ENCODE results near the gene ANKDD1A. TPM values are rescaled to one million over a fixed set of nuclear protein-coding genes. Genes with fewer than 3 reads are reported as not detected.

ANKDD1A gene
- total RNA-seq, 1 donor from 2014 or later: 1.6 TPM

DNA sequence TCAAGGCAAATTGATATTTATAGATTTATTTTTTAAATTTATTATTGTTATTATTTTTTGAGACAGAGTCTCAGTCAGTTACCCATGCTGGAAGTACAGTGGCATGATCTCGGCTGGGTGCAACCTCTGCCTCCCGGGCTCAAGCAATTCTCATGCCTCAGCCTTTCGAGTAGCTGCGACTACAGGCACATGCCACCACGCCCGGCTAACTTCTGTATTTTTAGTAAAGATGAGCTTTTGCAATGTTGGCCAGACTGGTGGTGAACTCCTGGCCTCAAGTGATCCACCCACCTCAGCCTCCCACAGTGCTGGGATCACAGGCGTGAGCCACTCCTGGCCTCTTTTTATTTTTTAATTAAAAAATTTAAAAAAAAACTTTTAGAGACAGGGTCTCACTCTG is 59.0 kb downstream of the ANKDD1A start:
- ATAC-seq: no peak

DNA sequence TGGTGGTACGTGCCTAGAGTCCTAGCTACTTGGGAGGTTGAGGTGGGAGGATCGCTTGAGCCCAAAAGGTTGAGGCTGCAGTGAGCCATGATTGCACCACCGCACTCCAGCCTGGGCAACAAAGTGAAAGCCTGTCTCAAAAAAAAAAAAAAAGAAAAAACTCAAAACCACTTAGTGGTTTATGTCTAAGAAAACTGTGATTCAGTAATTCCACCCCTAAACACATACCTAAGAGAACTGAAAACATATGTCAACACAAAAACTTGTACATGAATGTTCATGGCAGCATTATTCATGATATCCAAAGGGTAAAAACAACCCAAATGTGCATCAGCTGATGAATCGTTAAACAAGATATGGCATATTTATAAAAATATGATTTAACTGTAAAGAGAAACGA is 63.7 kb downstream of the ANKDD1A start:
- no peak for ATAC-seq

DNA sequence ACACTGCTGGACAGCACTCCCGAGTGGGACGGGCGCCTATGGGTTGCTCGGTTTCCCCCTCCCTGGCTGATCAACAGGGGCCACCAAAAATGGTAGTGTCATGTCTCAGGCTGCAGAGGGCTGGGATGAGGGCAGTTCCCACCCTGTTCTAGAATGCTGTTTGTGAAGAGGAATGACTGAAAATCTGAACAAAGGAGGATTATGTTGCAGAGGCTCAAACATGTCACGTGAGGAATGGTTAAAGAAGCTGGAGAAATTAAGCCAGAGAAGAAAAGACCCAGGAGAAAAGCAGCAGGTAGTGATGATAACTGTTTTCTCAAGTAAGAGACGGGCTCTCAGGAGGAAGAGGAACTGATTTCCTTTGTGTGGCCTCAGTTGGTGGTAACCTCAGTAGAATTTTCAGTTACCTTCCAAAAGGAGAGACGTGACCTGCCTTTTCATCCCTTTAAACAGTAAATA is 67.6 kb downstream of the ANKDD1A start:
- ATAC-seq: no peak

DNA sequence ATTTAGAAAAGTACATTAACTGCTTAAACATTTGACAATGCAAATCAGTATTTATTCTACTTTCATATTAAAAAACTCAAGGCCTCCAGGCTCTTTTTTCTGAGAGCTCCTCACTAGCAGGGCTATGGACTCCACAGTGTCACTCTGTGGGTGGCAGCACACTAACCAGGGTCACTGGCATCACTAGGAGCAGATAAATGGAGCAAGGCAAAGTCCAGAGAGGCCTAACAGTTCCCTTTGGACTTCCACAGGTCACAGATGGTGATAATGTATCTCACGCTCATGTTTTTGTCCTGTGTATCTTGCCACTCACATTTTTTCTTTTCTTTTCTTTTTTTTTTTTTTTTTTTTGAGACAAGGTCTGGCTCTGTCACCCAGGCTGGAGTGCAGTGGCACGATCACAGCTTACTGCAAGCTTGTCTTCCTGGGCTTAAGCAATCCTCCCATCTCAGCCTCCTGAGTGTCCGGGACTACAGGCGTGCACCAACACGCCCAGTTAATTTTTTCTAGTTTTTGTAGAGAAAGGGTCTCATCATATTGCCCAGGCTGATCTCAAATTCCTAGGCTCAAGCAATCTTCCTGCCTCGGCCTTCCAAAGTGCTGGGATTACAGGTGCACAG is 70.2 kb downstream of the ANKDD1A start:
- ATAC-seq: no peak

DNA sequence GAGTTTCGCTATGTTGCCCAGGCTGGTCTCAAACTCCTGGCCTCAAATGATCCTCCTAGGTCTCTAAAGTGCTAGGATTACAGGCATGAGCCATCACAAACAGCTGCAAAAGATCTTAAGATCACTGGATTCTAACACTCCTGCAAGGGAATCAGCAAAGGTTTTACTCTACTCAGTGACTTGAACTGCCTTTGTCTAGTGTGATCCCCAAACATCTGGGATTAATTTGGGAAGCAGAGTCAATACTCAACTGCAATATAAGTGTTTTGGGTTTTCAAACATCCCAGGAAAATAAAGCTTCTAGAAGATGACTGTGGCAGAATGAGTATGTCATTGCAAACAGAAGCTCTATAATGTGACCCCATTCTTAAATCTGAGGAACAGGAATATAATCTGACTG is 70.8 kb downstream of the ANKDD1A start:
- ATAC-seq: no peak

DNA sequence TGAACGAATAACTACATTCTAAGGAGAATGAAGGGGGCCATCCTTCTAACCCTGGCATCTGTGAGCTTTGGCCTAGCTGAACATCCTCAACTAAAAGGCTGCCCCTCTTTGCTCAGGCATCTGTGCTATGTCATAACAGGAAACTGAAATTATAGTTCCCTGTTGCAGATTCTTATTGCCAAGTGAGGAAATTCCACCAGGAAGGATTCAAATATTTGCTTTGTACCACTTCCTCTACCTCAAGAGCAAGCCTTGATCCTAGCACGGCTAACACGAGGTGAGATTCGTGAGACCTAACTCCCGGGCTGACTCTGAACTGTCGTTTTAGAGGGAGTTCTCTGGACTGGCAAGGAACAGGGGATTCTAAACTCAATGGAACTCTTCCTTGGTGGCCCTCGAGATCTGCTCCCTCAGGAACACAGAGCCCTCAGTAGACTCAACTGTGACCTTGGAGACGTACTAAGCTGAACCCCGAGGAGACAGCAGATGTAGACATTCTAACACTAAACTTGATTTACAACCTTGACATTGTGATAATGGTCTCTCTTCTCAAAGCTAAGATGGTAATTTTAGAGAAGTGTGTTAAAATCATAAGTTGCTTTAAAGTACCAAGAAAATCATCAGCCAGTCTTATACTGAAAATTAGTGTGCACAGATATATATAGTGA is 73.8 kb downstream of the ANKDD1A start:
- no peak for ATAC-seq

DNA sequence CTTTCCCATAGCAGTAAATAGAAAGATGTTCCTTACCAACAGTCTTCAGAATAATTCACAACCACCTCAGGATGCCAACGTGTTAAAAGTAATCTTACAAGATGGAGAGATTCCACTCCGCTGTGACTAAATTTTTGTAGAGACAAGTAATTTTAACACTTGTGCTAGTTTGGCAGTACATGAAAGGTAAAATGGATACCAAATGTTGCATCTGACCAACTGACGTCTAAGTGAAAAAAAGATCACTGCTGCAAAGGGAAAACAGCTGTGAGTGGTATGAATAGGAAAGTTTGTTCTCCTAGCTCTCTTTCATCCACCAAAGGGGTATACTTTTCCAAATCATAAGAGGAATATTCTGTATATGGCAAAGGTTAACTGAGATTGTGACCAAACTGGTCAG is 75.4 kb downstream of the ANKDD1A start:
- no peak for ATAC-seq

DNA sequence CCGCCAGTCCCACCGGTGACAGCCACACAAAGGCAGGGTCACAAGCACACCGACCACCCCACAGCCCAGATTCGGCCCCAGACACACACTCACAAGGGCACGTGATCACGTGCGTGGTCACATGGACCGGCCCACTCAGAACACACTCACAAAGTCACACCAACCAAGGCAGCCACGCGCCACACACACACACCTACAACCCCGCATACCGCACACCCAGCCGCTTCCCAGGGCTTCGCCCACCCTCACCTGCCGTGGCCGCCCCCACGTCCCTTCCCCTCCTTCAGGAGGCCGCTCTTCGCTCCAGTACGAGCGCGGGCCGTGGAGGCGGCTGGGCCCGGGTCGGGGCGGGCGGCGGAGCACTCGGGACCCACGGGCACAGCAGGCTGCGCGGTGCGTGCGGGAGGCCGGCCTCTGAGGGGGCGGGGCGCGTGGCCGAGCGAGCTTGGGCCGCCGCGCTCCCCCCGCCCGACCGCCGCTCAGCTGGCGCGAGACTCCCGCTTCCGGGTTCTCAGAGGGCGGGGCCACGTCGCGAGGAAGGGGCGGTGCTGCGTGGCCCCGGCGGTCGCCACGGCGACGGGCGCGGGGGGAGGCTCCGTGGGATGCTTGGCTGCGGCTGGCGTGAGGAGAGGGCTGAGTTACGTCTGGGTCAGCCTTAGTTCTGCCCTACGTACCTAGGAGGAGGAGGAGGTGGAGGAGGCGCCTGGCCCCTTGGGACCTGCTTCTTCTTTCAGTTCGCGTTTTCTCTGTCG is 77.9 kb downstream of the ANKDD1A start, which contains the start of gene SPG21:
Gene SPG21, minus strand, starts transcription at position 499 of the 752 bp plus-strand sequence. CDS start 6,345 bp downstream, outside the sequence.
- peak; percentile 96 for ATAC-seq

DNA sequence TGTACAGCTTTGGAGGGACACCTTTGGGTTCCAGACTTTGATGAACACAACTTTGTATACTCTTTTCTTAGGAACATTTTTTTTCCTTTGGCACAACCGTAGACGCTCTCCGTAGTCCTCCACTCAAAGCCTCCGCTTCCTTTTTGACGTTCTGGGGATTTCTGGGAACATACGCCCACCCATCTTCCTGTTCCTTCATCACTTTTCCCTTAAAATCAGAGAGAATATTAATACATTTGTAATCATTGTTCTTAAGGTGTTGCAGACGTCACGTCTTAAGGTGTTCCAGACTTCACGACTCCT is 78.4 kb downstream of the ANKDD1A start:
- no peak for ATAC-seq

DNA sequence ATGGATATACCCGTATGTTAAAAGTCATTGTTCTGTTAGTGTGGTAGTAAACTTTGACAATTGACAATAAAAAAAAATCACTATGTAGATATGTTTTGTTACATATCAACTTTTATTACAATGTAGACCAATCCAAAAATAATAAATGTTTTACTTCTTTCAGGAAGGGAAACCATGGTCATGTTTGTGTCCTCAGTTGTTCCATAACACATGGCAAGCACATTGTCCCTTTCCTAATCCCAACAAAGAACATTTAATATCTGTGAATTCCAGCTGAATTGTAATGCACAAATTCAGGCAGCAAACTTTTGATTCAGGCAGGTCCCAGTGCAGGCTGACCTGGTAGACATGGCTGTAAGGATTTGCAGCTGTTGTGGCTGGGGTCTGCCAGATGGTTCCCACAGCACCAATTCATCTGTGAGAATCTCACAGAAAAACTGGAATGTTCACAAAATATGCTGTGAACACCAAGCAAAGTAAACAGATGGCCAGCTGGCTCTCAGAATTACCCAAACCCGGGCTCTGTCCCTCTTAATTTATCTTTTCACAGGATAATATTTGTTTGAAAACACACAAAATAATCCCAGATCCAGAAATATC is 79.9 kb downstream of the ANKDD1A start:
- no peak for ATAC-seq

DNA sequence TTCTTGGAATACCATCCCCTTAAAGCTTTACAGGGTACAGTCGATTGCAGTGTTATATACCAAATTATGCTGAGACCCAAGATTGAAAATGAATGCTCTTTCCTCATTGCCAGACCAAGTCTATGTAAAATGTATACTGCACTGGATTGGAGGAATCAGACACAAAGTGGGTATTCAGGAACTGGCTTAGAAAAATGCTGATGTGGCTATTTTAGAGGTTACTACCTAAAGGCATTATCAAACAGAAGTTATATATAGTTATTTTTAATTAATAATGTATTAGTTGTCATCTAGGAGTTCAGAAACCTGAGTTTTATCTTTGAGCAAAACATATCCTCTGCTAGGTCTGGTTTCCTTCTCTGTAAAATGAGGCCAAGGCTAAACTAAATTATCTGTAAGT is 81.6 kb downstream of the ANKDD1A start:
- no peak for ATAC-seq

DNA sequence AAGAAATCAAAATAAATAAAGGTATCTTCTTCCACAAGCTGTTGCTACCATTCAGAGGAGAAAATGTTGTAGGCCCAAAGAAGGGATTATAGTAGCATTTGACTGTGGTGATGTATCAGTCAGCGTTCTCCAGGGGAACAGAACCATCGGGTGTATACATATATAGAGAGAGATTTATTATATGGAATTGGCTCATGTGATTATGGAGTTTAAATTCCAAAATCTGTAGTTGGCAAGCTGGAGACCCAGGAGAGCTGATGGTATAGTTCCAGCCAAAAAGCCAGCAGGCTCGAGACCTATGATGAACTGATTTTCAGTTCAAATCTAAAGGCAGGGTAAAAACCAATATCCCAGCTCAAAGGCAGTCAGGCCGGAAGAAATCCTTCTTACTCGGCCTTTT is 85.4 kb downstream of the ANKDD1A start:
- ATAC-seq: no peak

DNA sequence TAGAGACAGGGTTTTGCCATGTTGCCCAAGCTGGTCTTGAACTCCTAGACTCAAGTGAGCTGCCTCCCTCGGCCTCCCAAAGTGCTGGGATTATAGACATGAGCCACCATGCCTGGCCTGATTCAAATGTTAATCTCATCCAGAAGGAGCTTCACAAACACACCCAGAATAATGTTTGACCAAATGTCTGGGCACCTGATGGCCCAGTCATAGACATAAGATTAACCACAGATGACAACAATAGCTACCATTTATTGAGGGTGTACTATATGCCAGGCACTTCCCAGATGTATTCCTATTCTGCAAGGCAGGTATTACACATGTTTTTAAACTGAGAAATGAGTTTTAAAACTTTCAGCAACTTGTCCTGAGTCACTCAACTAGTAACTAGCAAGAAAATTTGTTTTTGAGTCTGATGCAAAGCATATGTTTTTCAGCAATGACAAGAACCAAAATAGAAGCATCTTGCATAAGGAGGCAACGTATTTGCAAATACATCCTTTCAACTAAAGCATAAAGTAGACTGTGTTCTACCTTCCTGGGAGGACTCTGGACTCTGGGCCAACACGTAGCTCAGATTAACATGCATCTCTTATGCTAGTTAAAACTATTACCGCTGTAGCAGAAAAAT is 86.2 kb downstream of the ANKDD1A start:
- ATAC-seq: no peak

DNA sequence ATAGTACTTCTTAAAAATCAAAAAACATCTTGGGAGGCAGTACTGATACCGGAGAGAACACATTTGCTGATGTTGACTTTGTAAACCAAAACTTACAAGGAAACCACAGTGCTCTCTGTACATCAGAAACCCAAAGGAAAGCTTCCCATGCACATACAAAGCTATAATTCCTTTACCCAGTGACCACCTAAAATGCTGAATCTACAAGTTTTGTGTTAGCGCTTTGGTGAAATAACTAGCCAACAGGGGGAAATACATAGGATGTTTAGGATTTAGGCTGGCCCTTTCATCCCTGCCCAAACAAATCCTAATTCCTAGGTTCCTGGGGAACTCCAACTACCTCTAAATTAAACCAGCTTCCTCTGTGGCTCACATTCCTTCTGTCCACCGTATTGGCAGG is 93.3 kb downstream of the ANKDD1A start:
- ATAC-seq: no peak

DNA sequence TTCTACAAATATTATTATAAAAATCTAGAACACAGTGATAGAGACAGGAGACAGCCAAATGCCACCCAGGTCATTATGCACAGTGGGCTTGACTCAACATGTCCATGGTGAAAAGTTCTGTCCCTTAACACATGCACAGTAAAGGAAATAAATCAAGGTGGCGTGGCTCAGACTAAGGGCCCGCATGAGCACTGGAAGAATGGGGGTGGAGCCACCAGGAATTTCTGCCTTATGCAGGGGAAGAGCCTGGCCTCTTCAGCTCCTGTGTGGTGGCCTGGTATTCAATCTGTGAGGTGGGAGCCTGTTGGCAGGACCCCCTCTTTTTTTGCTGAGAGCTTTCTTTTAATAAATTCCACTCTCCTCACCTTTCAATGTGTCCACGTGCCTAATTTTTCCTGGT is 95.2 kb downstream of the ANKDD1A start:
- no peak for ATAC-seq

Other genes with a start within 250 kb of the ANKDD1A start
- gene RBPMS2, start 136.3 kb upstream of the ANKDD1A start, total RNA-seq: 0.48 TPM
- 6.3 TPM for gene PIF1, start 86.3 kb upstream of the ANKDD1A start, total RNA-seq
- 3.9 TPM for gene PLEKHO2, start 70.0 kb upstream of the ANKDD1A start, total RNA-seq
- 48.7 TPM for gene SPG21, start 78.0 kb downstream of the ANKDD1A start, total RNA-seq
- gene MTFMT, start 117.7 kb downstream of the ANKDD1A start, total RNA-seq: 9.8 TPM
- gene SLC51B, start 133.5 kb downstream of the ANKDD1A start, total RNA-seq: not detected
- gene RASL12, start 156.1 kb downstream of the ANKDD1A start, total RNA-seq: 1.5 TPM
- not detected for gene KBTBD13, start 164.8 kb downstream of the ANKDD1A start, total RNA-seq
- gene UBAP1L, start 203.3 kb downstream of the ANKDD1A start, total RNA-seq: 1.8 TPM
- 18.6 TPM for gene PDCD7, start 221.9 kb downstream of the ANKDD1A start, total RNA-seq

Data from esophagus mucosa (tissue), 1 donor.